Measurements from ENCODE around the gene ITGA11.

The ITGA11 gene, protein sequence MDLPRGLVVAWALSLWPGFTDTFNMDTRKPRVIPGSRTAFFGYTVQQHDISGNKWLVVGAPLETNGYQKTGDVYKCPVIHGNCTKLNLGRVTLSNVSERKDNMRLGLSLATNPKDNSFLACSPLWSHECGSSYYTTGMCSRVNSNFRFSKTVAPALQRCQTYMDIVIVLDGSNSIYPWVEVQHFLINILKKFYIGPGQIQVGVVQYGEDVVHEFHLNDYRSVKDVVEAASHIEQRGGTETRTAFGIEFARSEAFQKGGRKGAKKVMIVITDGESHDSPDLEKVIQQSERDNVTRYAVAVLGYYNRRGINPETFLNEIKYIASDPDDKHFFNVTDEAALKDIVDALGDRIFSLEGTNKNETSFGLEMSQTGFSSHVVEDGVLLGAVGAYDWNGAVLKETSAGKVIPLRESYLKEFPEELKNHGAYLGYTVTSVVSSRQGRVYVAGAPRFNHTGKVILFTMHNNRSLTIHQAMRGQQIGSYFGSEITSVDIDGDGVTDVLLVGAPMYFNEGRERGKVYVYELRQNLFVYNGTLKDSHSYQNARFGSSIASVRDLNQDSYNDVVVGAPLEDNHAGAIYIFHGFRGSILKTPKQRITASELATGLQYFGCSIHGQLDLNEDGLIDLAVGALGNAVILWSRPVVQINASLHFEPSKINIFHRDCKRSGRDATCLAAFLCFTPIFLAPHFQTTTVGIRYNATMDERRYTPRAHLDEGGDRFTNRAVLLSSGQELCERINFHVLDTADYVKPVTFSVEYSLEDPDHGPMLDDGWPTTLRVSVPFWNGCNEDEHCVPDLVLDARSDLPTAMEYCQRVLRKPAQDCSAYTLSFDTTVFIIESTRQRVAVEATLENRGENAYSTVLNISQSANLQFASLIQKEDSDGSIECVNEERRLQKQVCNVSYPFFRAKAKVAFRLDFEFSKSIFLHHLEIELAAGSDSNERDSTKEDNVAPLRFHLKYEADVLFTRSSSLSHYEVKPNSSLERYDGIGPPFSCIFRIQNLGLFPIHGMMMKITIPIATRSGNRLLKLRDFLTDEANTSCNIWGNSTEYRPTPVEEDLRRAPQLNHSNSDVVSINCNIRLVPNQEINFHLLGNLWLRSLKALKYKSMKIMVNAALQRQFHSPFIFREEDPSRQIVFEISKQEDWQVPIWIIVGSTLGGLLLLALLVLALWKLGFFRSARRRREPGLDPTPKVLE

GRCh38 chr15:68431792-68432401, at the start of gene ITGA11:
Gene ITGA11 (minus strand): TSS chr15:68432163. CDS start chr15:68432066, 97 bp downstream.
- DNase-seq, result no peak

DNA sequence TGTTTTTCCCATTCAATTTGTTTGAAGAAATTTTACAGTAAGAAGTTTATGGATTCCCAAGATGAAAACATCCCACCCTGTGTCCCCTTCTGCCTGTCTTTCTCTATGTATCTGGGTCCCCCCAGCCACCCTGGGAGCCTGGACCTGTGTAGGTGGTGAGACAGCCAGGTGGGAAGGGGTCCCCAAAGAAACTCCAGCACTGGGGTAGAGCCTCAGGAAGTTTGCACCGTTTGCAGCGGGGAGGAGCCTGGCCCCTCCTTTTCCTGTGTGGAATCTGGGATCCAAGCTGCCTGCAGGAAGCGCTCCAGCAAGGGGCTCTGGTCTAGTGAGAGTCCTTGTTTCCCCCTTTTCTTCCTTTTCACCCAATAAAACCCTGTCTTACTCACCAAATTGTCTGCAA, 49.4 kb upstream of the ITGA11 start:
- DNase-seq, result no peak

DNA sequence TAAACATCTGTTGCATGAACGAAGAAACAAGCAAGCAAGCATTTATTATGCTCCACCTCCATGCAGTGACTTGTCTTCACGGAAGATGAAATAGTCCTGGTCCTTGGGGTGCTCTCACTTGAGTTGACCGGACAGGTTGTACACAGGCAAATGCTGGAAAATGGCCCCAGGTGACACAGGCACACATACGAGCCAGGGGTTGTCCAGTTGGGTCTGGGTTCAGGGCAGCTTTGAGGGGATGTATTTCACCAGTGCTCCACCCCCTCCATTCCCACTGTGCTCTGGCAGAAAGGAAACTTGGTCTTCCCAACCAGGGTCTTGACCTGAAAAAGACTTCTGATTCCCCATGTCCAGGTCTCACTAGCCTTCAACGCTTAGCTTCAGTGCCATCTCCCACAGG, 48.3 kb upstream of the ITGA11 start:
- DNase-seq, result no peak

- DNase-seq, result no peak
These were observed 47.9 kb upstream of the ITGA11 start for GRCh38 chr15:68479870-68480269.

DNA sequence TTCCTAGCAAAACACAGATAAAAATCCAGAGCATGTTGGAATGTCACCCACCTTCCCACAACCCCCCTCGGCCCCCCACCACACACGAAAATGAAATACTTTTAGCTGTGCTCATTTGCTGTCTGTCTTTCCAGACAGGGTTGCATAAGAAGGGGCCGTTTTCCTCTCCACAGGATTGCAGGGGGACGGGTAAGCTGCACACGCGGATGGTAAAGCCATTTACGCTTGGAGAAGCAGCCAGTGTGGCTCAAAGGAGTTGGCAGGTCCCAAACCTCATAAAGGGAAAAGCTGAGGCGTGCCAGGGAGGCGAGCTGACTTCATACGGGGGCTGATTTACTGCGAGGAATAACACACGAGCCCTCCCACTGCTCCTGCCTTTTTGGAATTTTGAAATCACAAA, 47.4 kb upstream of the ITGA11 start:
- no peak for DNase-seq

- DNase-seq, result no peak
These were observed 46.9 kb upstream of the ITGA11 start for GRCh38 chr15:68478853-68479252.

GRCh38 chr15:68475449-68475848, 43.5 kb upstream of the ITGA11 start:
- DNase-seq, result no peak

- DNase-seq, result no peak
These were observed 39.6 kb upstream of the ITGA11 start for GRCh38 chr15:68471541-68471940.

- no peak for DNase-seq
These were observed 39.0 kb upstream of the ITGA11 start for GRCh38 chr15:68470976-68471375.

GRCh38 chr15:68470049-68470742, 38.2 kb upstream of the ITGA11 start:
- DNase-seq, result no peak

DNA sequence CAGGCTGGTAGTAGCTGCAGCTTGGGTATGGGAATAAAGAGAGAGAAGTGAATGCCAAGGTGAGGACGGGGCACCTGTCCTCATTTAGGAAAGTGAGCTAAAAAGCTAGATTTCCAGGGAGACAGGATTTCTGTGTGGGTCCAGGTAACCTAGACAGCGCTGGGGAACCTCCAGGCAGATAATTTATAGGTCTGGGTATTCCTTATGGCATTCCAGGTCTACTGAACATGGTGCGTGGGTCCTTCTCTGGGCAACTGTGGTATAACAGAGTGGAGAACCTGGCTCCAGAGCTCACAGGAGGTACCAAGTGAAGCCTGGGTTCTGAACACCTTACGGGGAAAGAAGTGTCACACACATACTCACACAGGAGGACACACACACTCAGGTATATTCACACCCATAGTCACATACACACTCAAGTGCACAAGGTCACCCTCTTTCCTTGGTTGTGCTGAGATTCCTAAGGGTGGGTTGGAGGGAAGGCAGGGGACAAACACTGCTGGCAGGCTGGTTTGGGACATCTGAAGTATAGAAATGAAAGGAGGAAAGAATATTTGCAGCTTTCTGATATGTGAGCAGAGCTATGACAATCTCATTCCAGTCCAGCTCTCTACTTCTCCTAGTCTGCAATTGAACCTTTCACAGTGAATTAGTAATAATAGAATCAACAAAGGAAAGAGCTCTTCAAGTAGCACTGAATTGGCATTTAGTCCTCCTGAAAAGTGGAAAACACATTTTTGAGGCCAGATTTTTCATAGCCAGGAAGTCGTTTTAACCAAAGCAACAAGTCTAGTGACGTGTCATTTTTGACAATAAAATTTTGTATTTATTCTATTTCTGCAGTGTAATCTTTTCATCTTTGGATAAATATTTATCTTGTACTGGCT, 37.4 kb upstream of the ITGA11 start:
- no peak for DNase-seq

DNA sequence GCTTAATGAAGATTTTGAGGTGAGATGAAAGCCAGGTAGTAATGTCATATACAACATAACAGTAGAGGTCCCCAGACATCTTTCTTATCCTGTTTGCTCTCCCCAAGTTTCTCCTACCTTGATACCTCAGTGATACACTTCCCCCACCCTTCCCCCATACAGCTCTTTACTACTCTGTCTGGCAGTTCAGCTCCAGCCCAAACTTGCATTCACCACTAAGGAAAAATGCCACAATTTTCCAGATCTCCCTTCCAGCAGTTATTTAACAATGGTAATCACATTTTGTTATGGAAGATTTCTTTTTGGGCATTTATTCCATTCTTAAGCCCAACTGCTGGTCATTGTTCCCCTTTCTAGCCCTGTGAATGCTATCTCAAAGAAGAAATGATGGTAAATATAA, 34.9 kb upstream of the ITGA11 start:
- no peak for DNase-seq

GRCh38 chr15:68465861-68466560, 34.0 kb upstream of the ITGA11 start:
- no peak for DNase-seq

DNA sequence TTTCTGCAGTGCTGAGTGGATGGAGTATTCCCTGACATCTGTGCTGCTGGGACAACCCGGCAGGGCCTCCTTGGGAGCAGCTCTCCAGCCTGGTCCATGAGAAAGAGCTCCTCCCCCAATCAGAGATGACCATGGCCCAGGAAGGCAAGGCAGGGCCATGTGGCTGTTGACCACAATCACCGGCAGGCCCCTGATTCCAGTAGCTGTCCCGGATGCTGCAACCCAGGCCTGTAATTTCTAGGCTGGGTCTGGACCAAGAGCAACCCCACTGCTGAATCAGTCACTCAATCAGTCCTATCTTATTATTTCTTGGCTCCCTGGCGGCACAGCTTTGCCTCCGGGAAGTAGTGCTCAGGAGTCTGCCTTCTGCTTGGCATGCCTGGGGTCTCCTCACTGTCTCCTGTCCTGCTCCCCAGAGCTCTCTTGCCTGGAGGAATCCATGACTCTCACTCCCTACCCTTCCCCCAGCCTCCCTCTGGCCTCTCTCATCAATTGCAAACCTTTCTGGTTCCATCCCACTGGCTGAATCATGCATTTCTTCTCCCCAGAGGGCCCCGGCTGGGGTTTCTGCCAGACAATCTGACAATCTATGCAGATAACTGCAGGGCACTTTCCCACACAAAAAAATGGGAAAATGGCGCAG, 32.6 kb upstream of the ITGA11 start:
- no peak for DNase-seq

GRCh38 chr15:68463996-68464395, 32.0 kb upstream of the ITGA11 start:
- DNase-seq, result no peak

DNA sequence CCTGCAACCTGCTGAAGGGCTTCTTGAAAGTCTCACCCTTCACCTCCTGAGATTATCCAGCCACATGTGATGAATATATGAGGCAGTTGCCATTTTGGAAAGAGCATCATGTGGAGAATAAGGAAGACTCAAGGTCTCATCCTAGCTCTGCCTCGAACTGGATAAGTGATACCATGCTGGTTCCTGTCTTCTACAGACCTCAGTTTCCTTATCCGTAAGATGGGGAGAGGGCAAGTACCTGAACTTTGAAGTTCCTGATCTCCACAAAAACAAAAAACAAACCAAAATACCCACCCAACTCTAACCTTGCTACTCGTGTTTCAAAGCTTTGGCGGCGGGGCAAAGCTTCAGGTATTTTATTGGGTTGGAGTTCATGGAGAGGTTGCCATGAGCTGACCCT, 31.5 kb upstream of the ITGA11 start:
- DNase-seq, result no peak

GRCh38 chr15:68460166-68460565, 28.2 kb upstream of the ITGA11 start:
- DNase-seq, result no peak

DNA sequence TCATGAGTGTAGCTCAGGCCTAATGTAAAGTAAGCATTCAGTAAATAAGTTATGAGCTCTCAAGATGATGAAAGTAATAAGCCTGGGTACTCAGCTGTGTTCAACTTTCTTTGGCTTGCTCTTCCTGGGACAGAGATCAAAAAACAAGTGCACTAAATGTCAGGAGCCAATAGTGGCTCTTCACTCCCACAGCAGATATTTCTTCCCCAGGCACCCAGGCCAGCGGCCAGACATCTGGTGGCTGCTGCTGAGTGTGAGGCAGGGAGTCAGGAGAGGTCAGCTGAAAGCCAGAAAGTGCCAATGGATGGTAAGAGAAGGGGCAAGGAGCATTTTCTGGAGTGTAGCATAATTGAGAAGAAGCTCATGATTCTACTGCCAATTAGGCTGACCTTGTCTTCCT, 18.2 kb upstream of the ITGA11 start:
- no peak for DNase-seq

DNA sequence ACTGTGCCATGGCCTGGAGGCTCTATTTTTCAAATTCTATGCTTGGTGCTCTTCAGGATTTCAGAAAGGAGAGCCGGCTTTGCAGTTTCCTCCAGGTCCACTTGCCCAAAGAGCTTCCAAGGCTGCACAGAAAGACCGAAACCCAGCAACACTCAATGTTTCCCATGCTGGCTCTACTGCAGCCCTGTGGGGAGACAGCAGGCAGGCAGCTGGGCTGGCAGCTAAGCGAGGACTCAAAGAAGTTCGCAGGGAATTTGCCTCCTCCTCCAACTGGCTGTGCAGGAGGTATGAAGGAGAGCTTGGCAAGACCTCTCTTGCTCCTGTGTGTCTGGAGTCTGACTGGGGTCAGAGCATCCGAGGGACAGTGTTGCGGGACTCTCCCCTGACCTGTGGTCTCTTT, 17.4 kb upstream of the ITGA11 start:
- DNase-seq, result no peak

All from activated CD4-positive, CD25-positive, alpha-beta regulatory T cell treated with anti-CD3 and anti-CD28 coated beads, Interleukin-2, amount 50 U/mL, for 72 hours (primary cell).